ENCODE data around the gene SOX10.

DNA sequence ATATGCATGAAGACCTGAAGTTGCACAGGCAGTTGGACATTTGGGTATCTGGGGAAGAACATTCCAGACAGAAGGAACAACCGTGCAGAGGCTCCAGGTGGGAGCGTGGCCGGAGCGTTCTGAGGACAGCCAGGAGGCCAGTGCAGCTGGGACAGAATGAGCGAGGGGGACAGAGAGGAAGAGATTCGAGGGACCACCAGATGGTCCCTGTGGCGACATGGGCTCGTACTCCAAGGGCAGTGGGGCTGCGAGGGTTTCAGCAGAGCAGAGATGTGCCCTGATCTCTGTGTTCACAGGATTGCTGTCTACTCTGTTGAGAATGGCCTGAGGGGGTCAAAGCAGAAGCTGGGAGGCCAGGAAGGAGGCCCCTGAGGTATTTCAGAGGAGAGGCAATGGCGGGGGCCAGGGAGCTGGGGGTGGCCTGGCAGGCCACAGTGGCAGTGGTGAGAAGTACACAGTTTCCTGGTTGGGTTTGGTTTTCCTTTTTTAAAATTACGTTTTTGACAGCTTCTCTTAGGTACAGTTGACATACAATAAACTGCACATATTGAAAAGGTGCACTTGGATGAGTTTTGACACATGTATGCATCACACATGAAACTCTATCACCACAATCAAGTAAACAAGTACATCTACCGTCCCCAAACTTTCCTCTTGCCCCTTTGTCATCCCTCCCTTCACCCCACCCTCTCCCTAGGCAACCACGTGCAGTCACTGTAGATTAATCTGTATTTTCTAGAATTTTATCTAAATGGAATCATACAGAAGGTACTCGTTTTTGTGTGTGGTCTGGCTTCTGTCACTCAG, 24.8 kb upstream of the SOX10 start:
- TF ChIP-seq CTCF (IDR thresholded peaks at IDR 0.05; ENCODE audit: low read depth, low read length) (no peak), EZH2phosphoT487 (IDR thresholded peaks at IDR 0.05; ENCODE audit: low read depth) (no peak)
